Calu3 (cell line): ENCODE results near the gene TRAPPC5. TPM values are rescaled to one million over a fixed set of nuclear protein-coding genes. Genes with fewer than 3 reads are reported as not detected.

Source experiments
- BruUV-seq: library from RNA; stranded (reverse); fragments of 400-500 nt; replicated peaks from 2 replicates; lab custom pipeline; 2021; lab: Mats Ljungman, UMichigan
- CTCF ChIA-PET: fragments of 300-600 bp; sonication (Branson Sonifier 250); formaldehyde crosslinking; loops from one replicate; lab custom pipeline; 2022; ENCODE audit warnings: antibody characterized with exemption; lab: Charles Lee
- DNase-seq: peaks from one replicate; pipeline ENCODE4 v3.0.0; 2022
- H3K27ac Mint-ChIP-seq: one replicate; pipeline ENCODE4 v1.8.0; 2022; ENCODE audit warnings: mixed read lengths; ENCODE audit not compliant: unreplicated experiment
- H3K27me3 Mint-ChIP-seq: one replicate; pipeline ENCODE4 v1.8.0; 2022; ENCODE audit warnings: mixed read lengths; ENCODE audit not compliant: unreplicated experiment
- H3K36me3 Mint-ChIP-seq: one replicate; pipeline ENCODE4 v1.8.0; 2022; ENCODE audit warnings: mild to moderate bottlenecking, moderate library complexity, mixed read lengths; ENCODE audit not compliant: insufficient read depth, unreplicated experiment
- H3K4me1 Mint-ChIP-seq: one replicate; pipeline ENCODE4 v1.8.0; 2022; ENCODE audit warnings: mild to moderate bottlenecking, low read depth, mixed read lengths; ENCODE audit not compliant: unreplicated experiment
- H3K4me3 Mint-ChIP-seq: one replicate; pipeline ENCODE4 v1.8.0; 2022; ENCODE audit warnings: mild to moderate bottlenecking, low read depth, moderate library complexity, mixed read lengths; ENCODE audit not compliant: unreplicated experiment
- H3K9me3 Mint-ChIP-seq: one replicate; pipeline ENCODE4 v1.8.0; 2022; ENCODE audit warnings: low read depth, mixed read lengths; ENCODE audit not compliant: unreplicated experiment
- CTCF ChIP-seq: fragments of 200-600 bp; IDR thresholded peaks from one replicate; pipeline ENCODE4 v1.8.0; 2022; ENCODE audit warnings: antibody characterized with exemption; ENCODE audit not compliant: unreplicated experiment
- intact Hi-C: fragments of 100-400 bp; cut with micrococcal nuclease; formaldehyde crosslinking; loops from one replicate; pipeline ENCODE4 v1.10.0; 2022; ENCODE audit not compliant: unreplicated experiment
- total RNA-seq: library from RNA; stranded (reverse); gene quantifications from 2 replicates; pipeline ENCODE4 v1.2.3, GENCODE V29; 2022

Gene TRAPPC5
- total RNA-seq, 1 experiment from 2014 or later, result 82.4 TPM

DNA sequence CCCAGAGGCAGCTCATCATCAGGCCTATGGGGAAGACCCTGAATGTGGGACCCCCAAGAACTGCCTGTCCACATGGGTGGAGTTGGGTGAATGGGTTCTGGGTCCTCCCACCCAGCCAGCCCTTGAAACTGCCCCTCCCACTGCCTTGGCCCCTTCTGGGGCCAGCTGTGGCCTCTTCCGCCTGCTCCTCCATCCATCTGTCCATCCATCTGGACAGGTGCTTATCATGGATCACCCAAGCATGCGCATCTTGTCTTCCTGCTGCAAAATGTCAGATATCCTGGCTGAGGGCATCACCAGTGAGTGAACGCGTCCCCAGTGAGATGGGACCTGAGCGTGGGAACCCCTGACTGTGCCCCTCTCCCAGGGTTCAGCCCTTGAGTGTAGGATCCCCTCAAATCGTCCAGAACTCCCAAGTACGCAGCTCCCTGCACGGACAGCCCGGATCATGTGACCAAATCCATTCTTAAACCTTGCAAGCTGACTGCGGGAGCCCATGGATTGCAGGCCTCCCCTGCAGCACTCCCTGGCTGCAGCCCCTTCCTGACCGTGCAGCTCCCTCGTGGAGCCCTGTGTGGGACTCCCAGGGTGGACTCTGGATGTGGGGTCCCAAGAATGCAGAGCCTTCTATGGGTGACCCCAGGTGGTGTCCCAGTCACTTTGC lies 41.7 kb upstream of the TRAPPC5 start:
- Mint-ChIP-seq H3K36me3 (peaks cover 37% of the 10 kb centered on the region), H3K4me3 (no peak overlapping the region), H3K4me1 (no peaks in the 10 kb centered on the region), H3K9me3 (peaks cover 3% of the 10 kb centered on the region), H3K27ac (no peak overlapping the region), H3K27me3 (no peaks in the 10 kb centered on the region)
- intact Hi-C loops, result no loop called here
- no peak for DNase-seq
- no peak for TF ChIP-seq CTCF
- CTCF ChIA-PET, result no interaction called here
- no TSS peak for BruUV-seq

GRCh38 chr19:7639863-7640348 lies 40.7 kb upstream of the TRAPPC5 start:
- no TSS peak for BruUV-seq
- H3K27me3 Mint-ChIP-seq, result no peaks in the 10 kb centered on the region
- intact Hi-C loops, result no loop called here
- DNase-seq, result no peak
- peak overlapping the region; percentile 15 for H3K27ac Mint-ChIP-seq
- H3K4me1 Mint-ChIP-seq, result no peaks in the 10 kb centered on the region
- H3K9me3 Mint-ChIP-seq, result peaks cover 3% of the 10 kb centered on the region
- H3K36me3 Mint-ChIP-seq, result peaks cover 43% of the 10 kb centered on the region
- CTCF ChIA-PET, result no interaction called here
- H3K4me3 Mint-ChIP-seq, result peak overlapping the region; percentile 19
- no peak for TF ChIP-seq CTCF

GRCh38 chr19:7640803-7641202 lies 39.8 kb upstream of the TRAPPC5 start:
- Mint-ChIP-seq H3K4me1 (no peaks in the 10 kb centered on the region), H3K9me3 (peaks cover 3% of the 10 kb centered on the region), H3K4me3 (no peak overlapping the region), H3K27me3 (no peaks in the 10 kb centered on the region), H3K36me3 (peaks cover 41% of the 10 kb centered on the region), H3K27ac (no peak overlapping the region)
- no peak for DNase-seq
- CTCF ChIA-PET, result no interaction called here
- no TSS peak for BruUV-seq
- intact Hi-C loops, result no loop called here
- TF ChIP-seq CTCF, result no peak

- peaks cover 3% of the 10 kb centered on the region for H3K9me3 Mint-ChIP-seq
- no TSS peak for BruUV-seq
- CTCF ChIA-PET, result no interaction called here
Observed at GRCh38 chr19:7641290-7642276, 39.0 kb upstream of the TRAPPC5 start.

More at GRCh38 chr19:7641290-7642276, 39.0 kb upstream of the TRAPPC5 start:
- intact Hi-C loops, result no loop called here
- H3K4me3 Mint-ChIP-seq, result no peak overlapping the region
- H3K27me3 Mint-ChIP-seq, result no peaks in the 10 kb centered on the region
- DNase-seq, result no peak
- no peaks in the 10 kb centered on the region for H3K4me1 Mint-ChIP-seq
- H3K36me3 Mint-ChIP-seq, result peaks cover 40% of the 10 kb centered on the region
- no peak for TF ChIP-seq CTCF
- H3K27ac Mint-ChIP-seq, result no peak overlapping the region
